Stomach (tissue), 4 donors: Measurements from ENCODE around the gene ELP2.

Source experiments
- POLR2A ChIP-seq, 4 donors: fragments of 450-650 bp; IDR thresholded peaks; one replicate each; pipeline ENCODE4 v1.6.1; 2016; ENCODE audit warnings: antibody characterized with exemption in 4 of 4, control low read depth in 2 of 4, mild to moderate bottlenecking in 1 of 4, moderate library complexity in 1 of 4
- TF ChIP-seq, protein P1 (sequence below), 7 experiments: fragments of 450-650 bp in 4 of 7; fragments of 200-600 bp in 3 of 7; sonication (generic) in 3 of 7; IDR thresholded peaks; one replicate each; pipeline ENCODE4 v1.5.1; 2016 to 2019; ENCODE audit warnings: antibody characterized with exemption in 7 of 7, control low read depth in 2 of 7, mild to moderate bottlenecking in 1 of 7

DNA sequence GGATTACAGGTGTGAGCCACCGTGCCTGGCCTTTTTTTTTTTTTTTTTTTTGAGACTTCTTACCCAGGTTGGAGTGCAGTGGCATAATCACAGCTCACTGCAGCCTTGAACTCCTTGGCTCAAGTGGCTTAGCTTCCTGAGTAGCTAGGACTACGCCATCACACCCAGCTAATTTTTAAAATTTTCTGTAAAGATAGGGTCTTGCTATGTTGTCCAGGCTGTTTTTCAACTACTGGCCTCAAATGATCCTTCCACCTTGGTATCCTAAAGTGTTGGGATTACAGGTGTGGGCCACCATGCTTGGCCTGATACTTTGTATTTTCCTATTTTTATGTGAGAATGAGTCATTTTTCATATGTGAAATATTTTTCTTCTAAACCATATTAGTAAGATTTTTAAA lies 13.7 kb downstream of the ELP2 start:
- TF ChIP-seq POLR2A (IDR thresholded peaks at IDR 0.05) = no peak
- TF ChIP-seq, protein P1, sequence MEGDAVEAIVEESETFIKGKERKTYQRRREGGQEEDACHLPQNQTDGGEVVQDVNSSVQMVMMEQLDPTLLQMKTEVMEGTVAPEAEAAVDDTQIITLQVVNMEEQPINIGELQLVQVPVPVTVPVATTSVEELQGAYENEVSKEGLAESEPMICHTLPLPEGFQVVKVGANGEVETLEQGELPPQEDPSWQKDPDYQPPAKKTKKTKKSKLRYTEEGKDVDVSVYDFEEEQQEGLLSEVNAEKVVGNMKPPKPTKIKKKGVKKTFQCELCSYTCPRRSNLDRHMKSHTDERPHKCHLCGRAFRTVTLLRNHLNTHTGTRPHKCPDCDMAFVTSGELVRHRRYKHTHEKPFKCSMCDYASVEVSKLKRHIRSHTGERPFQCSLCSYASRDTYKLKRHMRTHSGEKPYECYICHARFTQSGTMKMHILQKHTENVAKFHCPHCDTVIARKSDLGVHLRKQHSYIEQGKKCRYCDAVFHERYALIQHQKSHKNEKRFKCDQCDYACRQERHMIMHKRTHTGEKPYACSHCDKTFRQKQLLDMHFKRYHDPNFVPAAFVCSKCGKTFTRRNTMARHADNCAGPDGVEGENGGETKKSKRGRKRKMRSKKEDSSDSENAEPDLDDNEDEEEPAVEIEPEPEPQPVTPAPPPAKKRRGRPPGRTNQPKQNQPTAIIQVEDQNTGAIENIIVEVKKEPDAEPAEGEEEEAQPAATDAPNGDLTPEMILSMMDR (IDR thresholded peaks at IDR 0.05) = no peak
